ENCODE measurements around the gene ZNF138. TPM values are rescaled to one million over a fixed set of nuclear protein-coding genes. Genes with fewer than 3 reads are reported as not detected.

ZNF138 gene
- total RNA-seq, 1 donor from 2014 or later: 14.7 TPM

- Mint-ChIP-seq H3K9me3 (ENCODE audit: unreplicated experiment) (peaks cover 10% of the 10 kb centered on the region), H3K36me3 (ENCODE audit: low read depth, unreplicated experiment) (peaks cover 11% of the 10 kb centered on the region), H3K27ac (ENCODE audit: unreplicated experiment) (peak overlapping the region; percentile 5), H3K4me1 (ENCODE audit: unreplicated experiment) (peaks cover 6% of the 10 kb centered on the region), H3K4me3 (ENCODE audit: unreplicated experiment) (peak overlapping the region; percentile 57), H3K27me3 (ENCODE audit: unreplicated experiment) (peaks cover 17% of the 10 kb centered on the region)
- no peak for TF ChIP-seq CTCF (IDR thresholded peaks at IDR 0.05; ENCODE audit: unreplicated experiment)
- DNase-seq (ENCODE audit: low spot score): no peak
These were observed 84.5 kb downstream of the ZNF138 start for GRCh38 chr7:64878684-64879083.

GRCh38 chr7:64879086-64879730 is 85.0 kb downstream of the ZNF138 start:
- H3K4me3 Mint-ChIP-seq (ENCODE audit: unreplicated experiment): no peak overlapping the region
- H3K27me3 Mint-ChIP-seq (ENCODE audit: unreplicated experiment): peaks cover 22% of the 10 kb centered on the region
- peaks cover 16% of the 10 kb centered on the region for H3K36me3 Mint-ChIP-seq (ENCODE audit: low read depth, unreplicated experiment)
- TF ChIP-seq CTCF (IDR thresholded peaks at IDR 0.05; ENCODE audit: unreplicated experiment): no peak
- peak; percentile 1 for DNase-seq (ENCODE audit: low spot score)
- H3K4me1 Mint-ChIP-seq (ENCODE audit: unreplicated experiment): peaks cover 6% of the 10 kb centered on the region
- peaks cover 13% of the 10 kb centered on the region for H3K9me3 Mint-ChIP-seq (ENCODE audit: unreplicated experiment)
- peak overlapping the region; percentile 5 for H3K27ac Mint-ChIP-seq (ENCODE audit: unreplicated experiment)

GRCh38 chr7:64879800-64880199 is 85.6 kb downstream of the ZNF138 start:
- Mint-ChIP-seq H3K36me3 (ENCODE audit: low read depth, unreplicated experiment) (peaks cover 16% of the 10 kb centered on the region), H3K4me3 (ENCODE audit: unreplicated experiment) (no peak overlapping the region), H3K27ac (ENCODE audit: unreplicated experiment) (no peak overlapping the region), H3K27me3 (ENCODE audit: unreplicated experiment) (peaks cover 22% of the 10 kb centered on the region), H3K4me1 (ENCODE audit: unreplicated experiment) (peaks cover 6% of the 10 kb centered on the region), H3K9me3 (ENCODE audit: unreplicated experiment) (peaks cover 13% of the 10 kb centered on the region)
- TF ChIP-seq CTCF (IDR thresholded peaks at IDR 0.05; ENCODE audit: unreplicated experiment): no peak
- no peak for DNase-seq (ENCODE audit: low spot score)

- H3K4me3 Mint-ChIP-seq (ENCODE audit: unreplicated experiment): no peak overlapping the region
- peaks cover 6% of the 10 kb centered on the region for H3K4me1 Mint-ChIP-seq (ENCODE audit: unreplicated experiment)
- H3K27me3 Mint-ChIP-seq (ENCODE audit: unreplicated experiment): peaks cover 22% of the 10 kb centered on the region
- no peak for TF ChIP-seq CTCF (IDR thresholded peaks at IDR 0.05; ENCODE audit: unreplicated experiment)
- H3K36me3 Mint-ChIP-seq (ENCODE audit: low read depth, unreplicated experiment): peaks cover 16% of the 10 kb centered on the region
- no peak for DNase-seq (ENCODE audit: low spot score)
- peaks cover 13% of the 10 kb centered on the region for H3K9me3 Mint-ChIP-seq (ENCODE audit: unreplicated experiment)
- H3K27ac Mint-ChIP-seq (ENCODE audit: unreplicated experiment): no peak overlapping the region
These were observed 86.4 kb downstream of the ZNF138 start for GRCh38 chr7:64880322-64881297.
